CD14-positive monocyte (primary cell): Measurements from ENCODE around the gene PIP5K1B. TPM values are rescaled to one million over a fixed set of nuclear protein-coding genes. Genes with fewer than 3 reads are reported as not detected.

Experiments
- DNase-seq, 3 donors: peaks; one replicate each; pipeline ENCODE4 v3.0.0-alpha.2; 2011 to 2022
- H2AFZ ChIP-seq: 2 replicates; pipeline ENCODE4 v1.6.0; 2012; ENCODE audit warnings: mild to moderate bottlenecking, low read depth, low read length, inconsistent platforms; ENCODE audit not compliant: insufficient read depth, poor library complexity, severe bottlenecking
- H3K27ac ChIP-seq, 2 donors: 1 replicate in 1 of 2; 2 replicates in 1 of 2; pipeline ENCODE4 v1.5.1; 2012 to 2013; ENCODE audit warnings: low read length in 2 of 2, control low read depth in 1 of 2, inconsistent platforms in 1 of 2, low read depth in 1 of 2, mild to moderate bottlenecking in 1 of 2
- H3K27me3 ChIP-seq, 2 donors: one replicate each; pipeline versions ENCODE4 v1.6.0 to v1.6.1; 2011 to 2013; ENCODE audit warnings: low read length in 2 of 2; ENCODE audit not compliant: control insufficient read depth in 2 of 2, insufficient read depth in 2 of 2
- H3K36me3 ChIP-seq, 2 donors: replicated peaks in 1 of 2; 1 replicate in 1 of 2; 2 replicates in 1 of 2; pipeline versions ENCODE4 v1.5.1 to v1.6.1; 2012 to 2013; ENCODE audit warnings: low read length in 2 of 2, control low read depth in 1 of 2, inconsistent platforms in 1 of 2, mild to moderate bottlenecking in 1 of 2; ENCODE audit not compliant: insufficient read depth in 2 of 2, control insufficient read depth in 1 of 2
- H3K4me1 ChIP-seq, 2 donors: 1 replicate in 1 of 2; 2 replicates in 1 of 2; pipeline versions ENCODE4 v1.5.1 to v1.6.1; 2012 to 2013; ENCODE audit warnings: low read length in 2 of 2, control low read depth in 1 of 2, inconsistent platforms in 1 of 2, mild to moderate bottlenecking in 1 of 2, moderate library complexity in 1 of 2; ENCODE audit not compliant: insufficient read depth in 2 of 2, control insufficient read depth in 1 of 2
- H3K4me2 ChIP-seq: replicated peaks from 2 replicates; pipeline ENCODE3; 2012; ENCODE audit warnings: low read length, moderate library complexity, mild to moderate bottlenecking; ENCODE audit not compliant: poor library complexity, severe bottlenecking; ENCODE audit errors: extremely low read depth
- H3K4me3 ChIP-seq, 3 experiments: fragments of 200-600 bp in 1 of 3; sonication (generic) in 1 of 3; replicated peaks in 1 of 3; 1 replicate in 2 of 3; 2 replicates in 1 of 3; pipeline ENCODE4 v1.5.1; 2011 to 2013; ENCODE audit warnings: low read length in 3 of 3, mild to moderate bottlenecking in 3 of 3, control low read depth in 2 of 3, low read depth in 2 of 3, inconsistent platforms in 1 of 3, moderate library complexity in 1 of 3
- H3K79me2 ChIP-seq: 2 replicates; pipeline ENCODE4 v1.6.0; 2012; ENCODE audit warnings: mild to moderate bottlenecking, control low read depth, inconsistent platforms, low read length, moderate library complexity; ENCODE audit not compliant: insufficient read depth
- H3K9ac ChIP-seq: 2 replicates; pipeline ENCODE4 v1.6.0; 2017; ENCODE audit warnings: low read length, mild to moderate bottlenecking; ENCODE audit not compliant: insufficient read depth, poor library complexity, severe bottlenecking
- H3K9me3 ChIP-seq, 2 donors: replicated peaks in 1 of 2; 1 replicate in 1 of 2; 2 replicates in 1 of 2; pipeline versions ENCODE4 v1.5.1 to v1.6.1; 2012 to 2013; ENCODE audit warnings: low read length in 2 of 2, control low read depth in 1 of 2; ENCODE audit not compliant: control insufficient read depth in 1 of 2, insufficient read depth in 1 of 2
- H4K20me1 ChIP-seq: 2 replicates; pipeline ENCODE4 v1.6.0; 2012; ENCODE audit warnings: mild to moderate bottlenecking, low read length, control low read depth, moderate library complexity; ENCODE audit not compliant: insufficient read depth
- H3K27ac Mint-ChIP-seq, 7 donors: one replicate each; pipeline ENCODE4 v1.8.0; 2020; ENCODE audit warnings: mild to moderate bottlenecking in 7 of 7, mixed read lengths in 7 of 7, moderate library complexity in 6 of 7, inconsistent platforms in 2 of 7
- H3K27me3 Mint-ChIP-seq, 3 donors: one replicate each; pipeline ENCODE4 v1.8.0; 2021 to 2022; ENCODE audit warnings: low read depth in 3 of 3, mild to moderate bottlenecking in 3 of 3, mixed read lengths in 3 of 3, moderate library complexity in 3 of 3, inconsistent platforms in 1 of 3
- H3K36me3 Mint-ChIP-seq, 2 donors: one replicate each; pipeline ENCODE4 v1.8.0; 2020; ENCODE audit warnings: mixed read lengths in 2 of 2, inconsistent platforms in 1 of 2, mild to moderate bottlenecking in 1 of 2
- H3K4me1 Mint-ChIP-seq: one replicate; pipeline ENCODE4 v1.8.0; 2020; ENCODE audit warnings: mild to moderate bottlenecking, mixed read lengths
- H3K4me3 Mint-ChIP-seq, 2 donors: one replicate each; pipeline ENCODE4 v1.8.0; 2020; ENCODE audit warnings: mild to moderate bottlenecking in 2 of 2, mixed read lengths in 2 of 2, moderate library complexity in 1 of 2
- H3K9me3 Mint-ChIP-seq, 7 donors: one replicate each; pipeline ENCODE4 v1.8.0; 2020 to 2022; ENCODE audit warnings: mixed read lengths in 7 of 7, mild to moderate bottlenecking in 6 of 7, moderate library complexity in 6 of 7, inconsistent platforms in 2 of 7
- WGBS: methylation state at CpG from one replicate; pipeline ENCODE4 v1.1.5; 2013; ENCODE audit warnings: missing lambda C conversion rate; ENCODE audit not compliant: insufficient coverage; 5-methylcytosine and 5-hydroxymethylcytosine counted together
- intact Hi-C, 2 donors: fragments of 100-400 bp; cut with micrococcal nuclease; formaldehyde crosslinking; loops; one replicate each; pipeline versions ENCODE4 v1.15.0 to v1.15.1; 2023
- polyA plus RNA-seq, 3 donors: library from polyadenylated mRNA; depleted of rRNA in 1 of 3; unstranded in 2 of 3; stranded (reverse) in 1 of 3; fragments of 300-500 nt in 2 of 3; fragments of >200 nt in 1 of 3; fragmentation: Illumina TruSeq in 2 of 3; gene quantifications; 1 replicate in 2 of 3; 2 replicates in 1 of 3; pipeline ENCODE4 v1.2.3, GENCODE V29; 2012 to 2021
- TF ChIP-seq, protein P1 (sequence below): fragments of 200-600 bp; IDR thresholded peaks from one replicate; pipeline ENCODE4 v1.8.0; 2022; ENCODE audit warnings: antibody characterized with exemption, mild to moderate bottlenecking

PIP5K1B gene
- polyA plus RNA-seq, 3 donors, result 0.18 to 4.1 (median 0.87) TPM

DNA sequence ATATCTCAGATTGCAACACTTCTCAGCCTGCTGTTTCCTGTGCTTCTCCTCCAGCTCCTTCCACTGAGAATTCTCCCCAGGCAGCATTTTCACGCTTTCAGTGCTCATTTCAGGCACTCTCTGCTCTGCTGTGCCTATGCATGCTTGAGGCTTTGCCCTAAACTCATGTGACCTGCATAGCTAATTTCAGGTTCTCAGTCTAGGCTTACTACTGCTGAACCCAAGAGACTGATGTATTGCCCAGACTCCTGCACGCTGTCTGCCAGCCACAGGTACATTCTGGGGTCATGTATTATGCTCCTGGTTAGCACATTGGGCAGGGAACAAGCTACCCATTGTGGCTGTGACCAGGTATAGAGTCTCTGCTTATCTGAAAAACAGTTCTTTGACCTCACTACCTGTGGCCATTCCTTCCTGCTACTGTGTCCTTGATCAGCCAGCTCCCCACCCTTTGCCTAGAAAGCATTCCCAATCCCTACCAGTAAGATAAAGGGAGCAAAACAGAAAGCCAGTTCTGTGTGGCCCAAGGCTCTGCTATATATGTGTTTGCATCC, 34.7 kb downstream of the PIP5K1B start:
- no peak for DNase-seq
- no peak overlapping the region for H3K9ac ChIP-seq
- H3K27me3 ChIP-seq, result no peaks in the 10 kb centered on the region
- H3K9me3 ChIP-seq, result no peaks in the 10 kb centered on the region
- H3K4me2 ChIP-seq, result no peak overlapping the region
- Mint-ChIP-seq H3K4me3 (no peak overlapping the region), H3K27me3 (peaks cover 0 to 2% (median 2%) of the 10 kb centered on the region in 3 donors), H3K27ac (peak overlapping the region in 1 of 7 donors; percentile 50), H3K4me1 (peaks cover 27% of the 10 kb centered on the region), H3K9me3 (no peaks in the 10 kb centered on the region), H3K36me3 (peaks cover 5 to 7% of the 10 kb centered on the region in 2 donors)
- H3K4me3 ChIP-seq, result no peak overlapping the region
- H3K36me3 ChIP-seq, result no peaks in the 10 kb centered on the region
- H2AFZ ChIP-seq, result no peak overlapping the region
- H3K4me1 ChIP-seq, result peaks cover 5 to 6% of the 10 kb centered on the region in 2 donors
- H3K27ac ChIP-seq, result no peak overlapping the region
- intact Hi-C loops, result no loop called here
- TF ChIP-seq, protein P1, sequence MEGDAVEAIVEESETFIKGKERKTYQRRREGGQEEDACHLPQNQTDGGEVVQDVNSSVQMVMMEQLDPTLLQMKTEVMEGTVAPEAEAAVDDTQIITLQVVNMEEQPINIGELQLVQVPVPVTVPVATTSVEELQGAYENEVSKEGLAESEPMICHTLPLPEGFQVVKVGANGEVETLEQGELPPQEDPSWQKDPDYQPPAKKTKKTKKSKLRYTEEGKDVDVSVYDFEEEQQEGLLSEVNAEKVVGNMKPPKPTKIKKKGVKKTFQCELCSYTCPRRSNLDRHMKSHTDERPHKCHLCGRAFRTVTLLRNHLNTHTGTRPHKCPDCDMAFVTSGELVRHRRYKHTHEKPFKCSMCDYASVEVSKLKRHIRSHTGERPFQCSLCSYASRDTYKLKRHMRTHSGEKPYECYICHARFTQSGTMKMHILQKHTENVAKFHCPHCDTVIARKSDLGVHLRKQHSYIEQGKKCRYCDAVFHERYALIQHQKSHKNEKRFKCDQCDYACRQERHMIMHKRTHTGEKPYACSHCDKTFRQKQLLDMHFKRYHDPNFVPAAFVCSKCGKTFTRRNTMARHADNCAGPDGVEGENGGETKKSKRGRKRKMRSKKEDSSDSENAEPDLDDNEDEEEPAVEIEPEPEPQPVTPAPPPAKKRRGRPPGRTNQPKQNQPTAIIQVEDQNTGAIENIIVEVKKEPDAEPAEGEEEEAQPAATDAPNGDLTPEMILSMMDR, result no peak
- H3K79me2 ChIP-seq, result peaks cover 4% of the 10 kb centered on the region
- H4K20me1 ChIP-seq, result no peaks in the 10 kb centered on the region
- WGBS, result 13% methylated on average over 2 of the region's 2 CpGs

DNA sequence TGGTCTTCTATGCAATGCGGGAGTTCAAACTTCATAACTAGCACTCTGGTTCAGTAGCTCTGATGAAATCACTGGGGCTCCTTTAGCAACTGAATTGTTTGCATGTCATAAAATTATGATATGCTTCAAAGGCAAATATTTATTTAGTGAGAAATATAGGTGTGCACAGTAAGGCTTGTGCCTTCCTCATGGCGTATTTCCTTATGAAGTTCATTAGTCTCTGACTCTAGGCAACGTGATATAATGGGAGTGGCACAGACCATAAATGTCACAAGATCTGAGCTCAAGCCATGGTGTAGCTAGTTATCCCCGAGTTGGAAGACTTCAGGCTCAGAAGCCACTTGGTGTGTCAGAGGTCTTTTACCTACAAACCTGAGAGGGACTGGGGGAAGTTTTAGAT, 35.5 kb downstream of the PIP5K1B start:
- H3K9me3 ChIP-seq, result no peaks in the 10 kb centered on the region
- no peaks in the 10 kb centered on the region for H3K27me3 ChIP-seq
- WGBS, result no CpG with 5 or more reads among the region's 4 CpGs
- H3K4me1 ChIP-seq, result peaks cover 5 to 6% of the 10 kb centered on the region in 2 donors
- Mint-ChIP-seq H3K36me3 (peaks cover 8% of the 10 kb centered on the region in 2 donors), H3K27me3 (peaks cover 0 to 2% (median 0%) of the 10 kb centered on the region in 3 donors), H3K9me3 (no peaks in the 10 kb centered on the region), H3K4me3 (no peak overlapping the region), H3K27ac (no peak overlapping the region), H3K4me1 (peaks cover 27% of the 10 kb centered on the region)
- H3K9ac ChIP-seq, result no peak overlapping the region
- no peaks in the 10 kb centered on the region for H3K36me3 ChIP-seq
- peaks cover 4% of the 10 kb centered on the region for H3K79me2 ChIP-seq
- intact Hi-C loops, result no loop called here
- no peak for DNase-seq
- H4K20me1 ChIP-seq, result no peaks in the 10 kb centered on the region
- no peak overlapping the region for H3K4me2 ChIP-seq
- no peak overlapping the region for H2AFZ ChIP-seq
- H3K4me3 ChIP-seq, result no peak overlapping the region
- H3K27ac ChIP-seq, result no peak overlapping the region
- TF ChIP-seq, protein P1, result no peak
